Transverse colon (tissue), 3 donors: Measurements from ENCODE around the gene LCP1.

Experiments used
- POLR2A ChIP-seq: fragments of 450-650 bp; IDR thresholded peaks from one replicate; pipeline ENCODE4 v1.6.1; 2016; ENCODE audit warnings: antibody characterized with exemption, mild to moderate bottlenecking, moderate library complexity
- TF ChIP-seq, protein P1 (sequence below), 5 experiments: fragments of 200-600 bp in 3 of 5; fragments of 450-650 bp in 2 of 5; sonication (generic) in 3 of 5; IDR thresholded peaks; 1 replicate in 2 of 5; 2 replicates in 3 of 5; pipeline ENCODE4 v1.5.1; 2016 to 2017; ENCODE audit warnings: antibody characterized with exemption in 5 of 5, inconsistent platforms in 3 of 5, mild to moderate bottlenecking in 2 of 5, moderate library complexity in 1 of 5

DNA sequence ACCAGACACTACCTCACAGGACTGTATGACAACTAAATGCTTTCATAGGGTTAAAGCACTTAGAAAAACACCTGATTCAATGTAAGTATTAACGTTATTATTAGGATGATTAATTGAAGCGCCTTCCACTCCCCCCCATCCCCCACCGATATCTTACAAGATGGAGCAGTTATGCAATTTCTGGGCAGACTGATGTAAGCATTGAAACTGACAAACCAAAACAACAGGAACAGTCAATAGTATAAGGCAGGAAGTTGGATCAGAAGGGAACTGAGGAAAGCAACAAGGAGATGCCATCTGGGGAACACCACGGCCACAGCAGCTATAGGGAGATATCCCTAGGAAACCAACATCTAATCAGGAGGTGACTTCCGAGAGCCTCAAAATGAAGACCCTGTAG lies 3.8 kb downstream of the LCP1 start:
- TF ChIP-seq, protein P1, sequence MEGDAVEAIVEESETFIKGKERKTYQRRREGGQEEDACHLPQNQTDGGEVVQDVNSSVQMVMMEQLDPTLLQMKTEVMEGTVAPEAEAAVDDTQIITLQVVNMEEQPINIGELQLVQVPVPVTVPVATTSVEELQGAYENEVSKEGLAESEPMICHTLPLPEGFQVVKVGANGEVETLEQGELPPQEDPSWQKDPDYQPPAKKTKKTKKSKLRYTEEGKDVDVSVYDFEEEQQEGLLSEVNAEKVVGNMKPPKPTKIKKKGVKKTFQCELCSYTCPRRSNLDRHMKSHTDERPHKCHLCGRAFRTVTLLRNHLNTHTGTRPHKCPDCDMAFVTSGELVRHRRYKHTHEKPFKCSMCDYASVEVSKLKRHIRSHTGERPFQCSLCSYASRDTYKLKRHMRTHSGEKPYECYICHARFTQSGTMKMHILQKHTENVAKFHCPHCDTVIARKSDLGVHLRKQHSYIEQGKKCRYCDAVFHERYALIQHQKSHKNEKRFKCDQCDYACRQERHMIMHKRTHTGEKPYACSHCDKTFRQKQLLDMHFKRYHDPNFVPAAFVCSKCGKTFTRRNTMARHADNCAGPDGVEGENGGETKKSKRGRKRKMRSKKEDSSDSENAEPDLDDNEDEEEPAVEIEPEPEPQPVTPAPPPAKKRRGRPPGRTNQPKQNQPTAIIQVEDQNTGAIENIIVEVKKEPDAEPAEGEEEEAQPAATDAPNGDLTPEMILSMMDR (IDR thresholded peaks at IDR 0.05): no peak
- TF ChIP-seq POLR2A: no peak
